OCI-LY3 (cell line): Measurements from ENCODE around the gene CSF3R.
"Not testable (repeated sequence)": the region's sequence is repeated elsewhere in the genome, so short reads cannot be mapped to it uniquely, and the experiment has no call there.

ENCODE experiments used
- H2AFZ ChIP-seq: fragments of 200-600, 300-600 bp; shearing (Covaris generic); 2 replicates; pipeline ENCODE4 v1.6.0; 2014; ENCODE audit warnings: antibody characterized with exemption, low read depth, low read length
- H3K27ac ChIP-seq: fragments of 200-600, 300-600 bp; sonication (generic); 2 replicates; pipeline ENCODE4 v1.5.1; 2014; ENCODE audit warnings: mild to moderate bottlenecking, low read length, moderate library complexity, mixed read lengths
- H3K27me3 ChIP-seq: fragments of 200-600, 300-600 bp; sonication (generic); 2 replicates; pipeline ENCODE4 v1.6.1; 2014; ENCODE audit warnings: low read depth, low read length, mixed read lengths
- H3K36me3 ChIP-seq: fragments of 200-600, 300-600 bp; sonication (generic); replicated peaks from 2 replicates; pipeline ENCODE3; 2014; ENCODE audit warnings: low read depth, low read length, mixed read lengths
- H3K4me1 ChIP-seq: fragments of 300-600, 200-600 bp; sonication (generic); 2 replicates; pipeline ENCODE4 v1.6.1; 2014; ENCODE audit warnings: low read length, mixed read lengths
- H3K4me2 ChIP-seq: fragments of 200-600, 300-600 bp; sonication (generic); 2 replicates; pipeline ENCODE4 v1.6.1; 2014; ENCODE audit warnings: low read length, mixed read lengths
- H3K4me3 ChIP-seq: fragments of 300-600, 200-600 bp; sonication (generic); 2 replicates; pipeline ENCODE4 v1.5.1; 2014; ENCODE audit warnings: antibody characterized with exemption, mild to moderate bottlenecking, low read length, moderate library complexity
- H3K79me2 ChIP-seq: fragments of 300-600, 200-600 bp; shearing (Covaris generic); 2 replicates; pipeline ENCODE4 v1.6.1; 2014; ENCODE audit warnings: mild to moderate bottlenecking, low read length, mixed read lengths
- H3K9ac ChIP-seq: fragments of 300-600, 200-600 bp; shearing (Covaris generic); 2 replicates; pipeline ENCODE4 v1.6.0; 2014; ENCODE audit warnings: mild to moderate bottlenecking, low read length, moderate library complexity
- H3K9me3 ChIP-seq: fragments of 200-600, 300-600 bp; shearing (Covaris generic); 2 replicates; pipeline ENCODE4 v1.6.1; 2014; ENCODE audit warnings: low read length, mixed read lengths; ENCODE audit not compliant: insufficient read depth
- H4K20me1 ChIP-seq: fragments of 200-600, 300-600 bp; sonication (generic); 2 replicates; pipeline ENCODE4 v1.6.1; 2016; ENCODE audit warnings: low read length, mixed read lengths; ENCODE audit not compliant: insufficient read depth
- CTCF ChIP-seq: fragments of 200-600, 300-600 bp; sonication (generic); IDR thresholded peaks from 2 replicates; pipeline ENCODE4 v1.5.1; 2014; ENCODE audit warnings: antibody characterized with exemption, low read length, low read depth
- EZH2phosphoT487 ChIP-seq: fragments of 200-600 bp; shearing (Covaris generic); IDR thresholded peaks from 2 replicates; pipeline ENCODE4 v1.6.1; 2018; ENCODE audit warnings: antibody characterized with exemption, mixed run types, low read depth

CSF3R gene

DNA sequence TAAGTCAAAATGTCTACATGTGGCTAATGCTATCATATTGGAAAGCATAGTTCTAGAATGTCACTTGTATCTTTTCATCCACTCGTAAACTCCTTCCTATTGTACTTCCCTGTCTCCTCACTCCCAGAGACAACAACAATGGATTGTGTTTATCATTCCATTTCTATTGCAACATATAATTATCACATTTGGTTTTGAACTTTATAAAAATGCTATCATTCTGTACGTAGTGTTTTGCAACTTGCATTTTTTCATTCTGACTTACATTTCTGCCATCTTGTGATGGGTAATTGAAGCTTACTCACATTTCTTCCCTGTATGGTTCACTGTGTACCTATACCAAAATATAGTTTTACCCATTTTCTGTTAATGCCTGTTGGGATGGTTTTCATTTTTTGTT is 14.5 kb upstream of the CSF3R start:
- no peaks in the 10 kb centered on the region for H3K4me1 ChIP-seq
- H4K20me1 ChIP-seq: no peaks in the 10 kb centered on the region
- H3K27me3 ChIP-seq: 0 out of 2 replicates have a peak, but pooled peaks cover 6% of the 10 kb centered on the region
- H3K9ac ChIP-seq: no peak overlapping the region
- TF ChIP-seq CTCF: no peak
- no peak for TF ChIP-seq EZH2phosphoT487
- H2AFZ ChIP-seq: no peak overlapping the region
- no peak overlapping the region for H3K4me2 ChIP-seq
- H3K79me2 ChIP-seq: no peaks in the 10 kb centered on the region
- H3K9me3 ChIP-seq: no peaks in the 10 kb centered on the region
- no peaks in the 10 kb centered on the region for H3K36me3 ChIP-seq
- no peak overlapping the region for H3K4me3 ChIP-seq
- no peak overlapping the region for H3K27ac ChIP-seq

DNA sequence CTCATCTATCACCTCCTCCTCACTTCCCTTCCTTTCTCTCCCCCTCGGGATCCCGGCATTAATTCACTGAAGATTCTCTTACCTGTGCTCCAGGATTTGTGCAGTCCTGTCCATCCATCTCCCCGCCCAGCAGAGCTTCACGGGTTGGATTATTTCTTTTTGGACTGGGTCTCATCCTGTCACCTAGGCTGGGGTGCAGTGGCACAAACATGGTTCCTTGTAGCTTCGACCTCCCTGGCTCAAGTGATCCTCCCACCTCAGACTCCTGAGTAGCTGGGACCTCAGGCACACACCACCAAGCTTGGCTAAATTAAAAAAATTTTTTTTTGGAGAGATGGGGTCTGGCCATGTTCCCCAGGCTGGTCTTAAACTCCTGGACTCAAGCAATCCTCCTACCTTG is 12.3 kb upstream of the CSF3R start:
- no peaks in the 10 kb centered on the region for H4K20me1 ChIP-seq
- H3K4me2 ChIP-seq: no peak overlapping the region

GRCh38 chr1:36493524-36493923 is 10.8 kb upstream of the CSF3R start:
- TF ChIP-seq CTCF (no peak), EZH2phosphoT487 (no peak)
- H3K4me3 ChIP-seq: no peak overlapping the region
- H3K27ac ChIP-seq: no peak overlapping the region
- H3K27me3 ChIP-seq: 0 out of 2 replicates have a peak, but pooled peaks cover 6% of the 10 kb centered on the region
- no peaks in the 10 kb centered on the region for H3K4me1 ChIP-seq
- H3K36me3 ChIP-seq: no peaks in the 10 kb centered on the region
- H3K9ac ChIP-seq: no peak overlapping the region
- no peaks in the 10 kb centered on the region for H4K20me1 ChIP-seq
- H3K9me3 ChIP-seq: no peaks in the 10 kb centered on the region
- H3K79me2 ChIP-seq: no peaks in the 10 kb centered on the region
- H2AFZ ChIP-seq: no peak overlapping the region
- no peak overlapping the region for H3K4me2 ChIP-seq

More for the DNA sequence above, 12.3 kb upstream of the CSF3R start:
- H3K9ac ChIP-seq: no peak overlapping the region
- no peaks in the 10 kb centered on the region for H3K4me1 ChIP-seq
- H3K27ac ChIP-seq: no peak overlapping the region
- no peak overlapping the region for H3K4me3 ChIP-seq
- no peak for TF ChIP-seq CTCF
- TF ChIP-seq EZH2phosphoT487: no peak
- no peaks in the 10 kb centered on the region for H3K79me2 ChIP-seq
- no peaks in the 10 kb centered on the region for H3K9me3 ChIP-seq
- 0 out of 2 replicates have a peak, but pooled peaks cover 6% of the 10 kb centered on the region for H3K27me3 ChIP-seq
- no peaks in the 10 kb centered on the region for H3K36me3 ChIP-seq
- no peak overlapping the region for H2AFZ ChIP-seq

GRCh38 chr1:36492491-36492890 is 9.8 kb upstream of the CSF3R start:
- Histone ChIP-seq H3K27me3 (0 out of 2 replicates have a peak, but pooled peaks cover 2% of the 10 kb centered on the region), H3K9me3 (no peaks in the 10 kb centered on the region), H3K4me2 (no peak overlapping the region), H3K4me3 (no peak overlapping the region), H3K27ac (no peak overlapping the region), H3K79me2 (no peaks in the 10 kb centered on the region), H2AFZ (no peak overlapping the region), H3K36me3 (no peaks in the 10 kb centered on the region), H3K9ac (no peak overlapping the region), H4K20me1 (no peaks in the 10 kb centered on the region), H3K4me1 (no peaks in the 10 kb centered on the region)
- TF ChIP-seq CTCF (no peak), EZH2phosphoT487 (no peak)

DNA sequence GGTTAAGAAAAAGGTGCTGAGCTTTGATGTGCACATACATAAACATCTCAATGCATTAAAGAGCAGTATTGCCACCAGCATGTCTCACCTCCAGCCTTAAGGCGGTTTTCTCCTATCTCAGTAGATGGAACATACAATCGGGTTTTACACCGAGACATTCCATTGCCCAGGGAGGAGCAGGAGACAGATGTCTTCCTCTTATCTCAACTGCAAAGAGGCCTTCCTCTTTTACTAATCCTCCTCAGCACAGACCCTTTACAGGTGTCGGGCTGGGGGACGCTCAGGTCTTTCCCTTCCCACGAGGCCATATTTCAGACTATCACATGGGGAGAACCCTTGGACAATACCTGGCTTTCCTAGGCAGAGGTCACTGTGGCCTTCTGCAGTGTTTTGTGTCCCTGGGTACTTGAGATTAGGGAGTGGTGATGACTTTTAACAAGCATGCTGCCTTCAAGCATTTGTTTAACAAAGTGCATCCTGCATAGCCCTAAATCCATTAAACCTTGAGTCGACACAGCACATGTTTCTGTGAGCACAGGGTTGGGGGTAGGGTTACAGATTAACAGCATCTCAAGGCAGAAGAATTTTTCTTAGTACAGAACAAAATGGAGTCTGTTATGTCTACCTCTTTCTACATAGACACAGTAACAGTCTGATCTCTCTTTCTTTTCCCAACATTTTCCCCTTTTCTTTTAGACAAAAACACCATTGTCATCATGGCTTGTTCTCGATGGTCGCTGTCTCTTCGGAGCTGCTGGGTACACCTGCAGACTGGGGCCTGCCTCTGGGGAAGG is 6.7 kb upstream of the CSF3R start:
- peaks cover 13% of the 10 kb centered on the region for H3K4me1 ChIP-seq
- H3K9me3 ChIP-seq, H4K20me1 ChIP-seq, H3K27me3 ChIP-seq, H3K9ac ChIP-seq, H3K4me3 ChIP-seq, H2AFZ ChIP-seq, H3K4me2 ChIP-seq, H3K79me2 ChIP-seq, H3K36me3 ChIP-seq, H3K27ac ChIP-seq: not testable (repeated sequence)
